AG04449 (cell line): ENCODE results near the gene THEM4.
"Not testable (repeated sequence)": the region's sequence is repeated elsewhere in the genome, so short reads cannot be mapped to it uniquely, and the experiment has no call there.

ENCODE experiments used
- CTCF ChIA-PET: fragments of 350-600 bp; formaldehyde crosslinking; extraction: SDS; loops from one replicate; lab custom pipeline; 2021; ENCODE audit warnings: antibody characterized with exemption; lab: Yijun Ruan, JAX
- POLR2A ChIA-PET: fragments of 400-600, 350-600 bp; formaldehyde crosslinking; extraction: SDS; loops from one replicate; lab custom pipeline; 2020; ENCODE audit warnings: antibody characterized with exemption, inconsistent platforms; lab: Yijun Ruan, JAX
- DNase-seq: peaks from one replicate; pipeline ENCODE4 v3.0.0-alpha.2; 2010; ENCODE audit warnings: low read depth, low spot score
- H3K4me3 ChIP-seq: 2 replicates; pipeline ENCODE4 v1.5.1; 2011; ENCODE audit warnings: low read depth, mild to moderate bottlenecking, control low read depth, low read length
- TF ChIP-seq, protein P1 (sequence below): IDR thresholded peaks from one replicate; pipeline ENCODE4 v1.5.1; 2011; ENCODE audit warnings: mild to moderate bottlenecking, moderate library complexity, low read length, control low read depth, inconsistent platforms; ENCODE audit not compliant: insufficient read depth; ENCODE audit errors: missing control alignments

THEM4 gene

GRCh38 chr1:151892190-151892589 lies 17.1 kb downstream of the THEM4 start:
- ChIA-PET POLR2A (no interaction called here), CTCF (interaction anchor here (1.2 to 2.8 kb wide), 2 partner anchors 11 to 16 kb away, joined by 3 to 8 read pairs; no protein-coding TSS in a partner anchor)
- H3K4me3 ChIP-seq: no peak overlapping the region
- DNase-seq: no peak
- TF ChIP-seq, protein P1, sequence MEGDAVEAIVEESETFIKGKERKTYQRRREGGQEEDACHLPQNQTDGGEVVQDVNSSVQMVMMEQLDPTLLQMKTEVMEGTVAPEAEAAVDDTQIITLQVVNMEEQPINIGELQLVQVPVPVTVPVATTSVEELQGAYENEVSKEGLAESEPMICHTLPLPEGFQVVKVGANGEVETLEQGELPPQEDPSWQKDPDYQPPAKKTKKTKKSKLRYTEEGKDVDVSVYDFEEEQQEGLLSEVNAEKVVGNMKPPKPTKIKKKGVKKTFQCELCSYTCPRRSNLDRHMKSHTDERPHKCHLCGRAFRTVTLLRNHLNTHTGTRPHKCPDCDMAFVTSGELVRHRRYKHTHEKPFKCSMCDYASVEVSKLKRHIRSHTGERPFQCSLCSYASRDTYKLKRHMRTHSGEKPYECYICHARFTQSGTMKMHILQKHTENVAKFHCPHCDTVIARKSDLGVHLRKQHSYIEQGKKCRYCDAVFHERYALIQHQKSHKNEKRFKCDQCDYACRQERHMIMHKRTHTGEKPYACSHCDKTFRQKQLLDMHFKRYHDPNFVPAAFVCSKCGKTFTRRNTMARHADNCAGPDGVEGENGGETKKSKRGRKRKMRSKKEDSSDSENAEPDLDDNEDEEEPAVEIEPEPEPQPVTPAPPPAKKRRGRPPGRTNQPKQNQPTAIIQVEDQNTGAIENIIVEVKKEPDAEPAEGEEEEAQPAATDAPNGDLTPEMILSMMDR: no peak

- CTCF ChIA-PET: interaction anchor here (1.7 to 5.6 kb wide), 3 partner anchors 10 to 122 kb away, joined by 7 to 47 read pairs (median 8); no protein-coding TSS in a partner anchor
- TF ChIP-seq, protein P1: no peak
- POLR2A ChIA-PET: no interaction called here
- no peak overlapping the region for H3K4me3 ChIP-seq
- no peak for DNase-seq
Measured at GRCh38 chr1:151891512-151891911, 17.8 kb downstream of the THEM4 start.

- H3K4me3 ChIP-seq: no peak overlapping the region
- POLR2A ChIA-PET: no interaction called here
- no peak for DNase-seq
- CTCF ChIA-PET: interaction anchor here (0.9 to 5.6 kb wide), 9 partner anchors 8 to 125 kb away, joined by 3 to 47 read pairs (median 3); no protein-coding TSS in a partner anchor
- TF ChIP-seq, protein P1: peak; percentile 19
Measured at GRCh38 chr1:151888972-151889570, 20.2 kb downstream of the THEM4 start.

GRCh38 chr1:151887028-151887427 lies 22.3 kb downstream of the THEM4 start:
- CTCF ChIA-PET: interaction anchor here (1.2 to 5.6 kb wide), 2 partner anchors 115 to 128 kb away, joined by 3 to 47 read pairs; no protein-coding TSS in a partner anchor
- TF ChIP-seq, protein P1: no peak
- H3K4me3 ChIP-seq: no peak overlapping the region
- POLR2A ChIA-PET: no interaction called here
- no peak for DNase-seq

- DNase-seq: no peak
- ChIA-PET POLR2A (no interaction called here), CTCF (interaction anchor here (0.9 to 1.5 kb wide), 3 partner anchors 13 to 132 kb away, joined by 3 read pairs; no protein-coding TSS in a partner anchor)
- TF ChIP-seq, protein P1: no peak
- no peak overlapping the region for H3K4me3 ChIP-seq
Measured at GRCh38 chr1:151885479-151885878, 23.8 kb downstream of the THEM4 start.

GRCh38 chr1:151884879-151885278 lies 24.4 kb downstream of the THEM4 start:
- H3K4me3 ChIP-seq, POLR2A ChIA-PET, DNase-seq: not testable (repeated sequence)
- CTCF ChIA-PET: interaction anchor here (0.9 to 1.5 kb wide), 4 partner anchors 13 to 432 kb away, joined by 3 read pairs; no protein-coding TSS in a partner anchor

- CTCF ChIA-PET: interaction anchor here (0.6 to 1.5 kb wide), 4 partner anchors 11 to 431 kb away, joined by 3 read pairs; no protein-coding TSS in a partner anchor
- DNase-seq, POLR2A ChIA-PET, H3K4me3 ChIP-seq: not testable (repeated sequence)
Measured at GRCh38 chr1:151884445-151884844, 24.9 kb downstream of the THEM4 start.

GRCh38 chr1:151883898-151884297 lies 25.4 kb downstream of the THEM4 start:
- DNase-seq, H3K4me3 ChIP-seq, POLR2A ChIA-PET: not testable (repeated sequence)
- CTCF ChIA-PET: interaction anchor here (0.5 to 1.5 kb wide), 4 partner anchors 11 to 431 kb away, joined by 3 read pairs; no protein-coding TSS in a partner anchor

DNA sequence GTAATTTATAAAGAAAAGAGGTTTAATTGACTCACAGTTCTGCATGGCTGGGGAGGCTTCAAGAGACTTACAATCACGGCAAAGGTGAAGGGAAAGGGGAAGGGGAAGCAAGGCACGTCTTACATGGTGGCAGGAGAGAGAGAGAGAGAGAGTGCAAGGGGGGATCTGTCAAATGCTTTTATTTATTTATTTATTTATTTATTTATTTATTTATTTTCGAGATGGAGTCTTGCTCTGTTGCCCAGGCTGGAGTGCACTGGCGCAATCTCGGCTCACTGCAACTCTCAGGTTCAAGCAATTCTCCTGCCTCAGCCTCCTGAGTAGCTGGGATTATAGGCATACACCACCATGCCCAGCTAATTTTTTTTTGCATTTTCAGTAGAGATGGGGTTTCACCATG lies 26.4 kb downstream of the THEM4 start:
- CTCF ChIA-PET: interaction anchor here (0.6 to 1.0 kb wide), 3 partner anchors 11 to 119 kb away, joined by 3 read pairs; no protein-coding TSS in a partner anchor
- POLR2A ChIA-PET, DNase-seq, H3K4me3 ChIP-seq: not testable (repeated sequence)
